Measurements from ENCODE around the gene GNS. TPM values are rescaled to one million over a fixed set of nuclear protein-coding genes. Genes with fewer than 3 reads are reported as not detected.
"Not testable (repeated sequence)": the region's sequence is repeated elsewhere in the genome, so short reads cannot be mapped to it uniquely, and the experiment has no call there.

The GNS gene
- total RNA-seq, result 100 to 1,000 TPM in 1 of 4 donors, 10 to 100 TPM in 3; 90.8 to 105 (median 96.9) TPM
- 33.6 TPM for polyA plus RNA-seq
- long read RNA-seq, donor 1, full-length matches to known transcripts, result 111 of 164 reads
- long read RNA-seq, donor 1, partial matches to known transcripts, result 13 of 164 reads
- long read RNA-seq, donor 1, other reads (novel, unspliced or antisense), result 40 of 164 reads
- long read RNA-seq, donor 2, full-length matches to known transcripts, result 33 of 57 reads
- long read RNA-seq, donor 2, partial matches to known transcripts, result 4 of 57 reads
- long read RNA-seq, donor 2, other reads (novel, unspliced or antisense), result 20 of 57 reads
- long read RNA-seq, donor 3, full-length matches to known transcripts, result 277 of 344 reads
- long read RNA-seq, donor 3, partial matches to known transcripts, result 58 of 344 reads
- long read RNA-seq, donor 3, other reads (novel, unspliced or antisense), result 9 of 344 reads
- long read RNA-seq, donor 4, full-length matches to known transcripts, result 47 of 76 reads
- long read RNA-seq, donor 4, partial matches to known transcripts, result 28 of 76 reads
- long read RNA-seq, donor 4, other reads (novel, unspliced or antisense), result 1 of 76 reads

GRCh38 chr12:64759035-64759894, at the start of gene GNS:
GNS (minus strand) TSS chr12:64759406; CDS start chr12:64759276, 130 bp downstream.
- Histone ChIP-seq H3K4me3 (ENCODE audit: low read length) (peak within 1 kb of the TSS; percentile 73), H3K4me1 (ENCODE audit: control insufficient read depth, insufficient read depth, low read length) (peaks cover 4% of the 10 kb centered on the region), H3K27me3 (ENCODE audit: control insufficient read depth, insufficient read depth) (no peaks in the 10 kb centered on the region), H3K9me3 (ENCODE audit: control insufficient read depth, low read length) (no peaks in the 10 kb centered on the region), H3K27ac (ENCODE audit: low read length) (peak within 1 kb of the TSS; percentile 67)
- intact Hi-C loops (cut with DNase I), result no loop called here
- DNase-seq, result peak; percentile 97 to 99 (median 98)
- under 1% methylated on average over 67 of the region's 67 CpGs for WGBS
- ATAC-seq, result peak; percentile 98

GRCh38 chr12:64808110-64808509, 48.9 kb upstream of the GNS start:
- no peak for ATAC-seq
- 35% methylated on average over 5 of the region's 5 CpGs for WGBS
- intact Hi-C loops (cut with DNase I), result loop anchor here in 1 of 4 donors (10.0 kb wide), 1 partner anchor 317 kb away; the partner anchor contains the start of gene WIF1

GRCh38 chr12:64806593-64807460, 47.6 kb upstream of the GNS start:
- Histone ChIP-seq H3K4me1 (ENCODE audit: control insufficient read depth, insufficient read depth, low read length) (no peaks in the 10 kb centered on the region), H3K9me3 (ENCODE audit: control insufficient read depth, low read length) (no peaks in the 10 kb centered on the region), H3K27me3 (ENCODE audit: control insufficient read depth, insufficient read depth) (no peaks in the 10 kb centered on the region), H3K4me3 (ENCODE audit: low read length) (no peak overlapping the region), H3K27ac (ENCODE audit: low read length) (no peak overlapping the region)
- DNase-seq (no peak), ATAC-seq (no peak)
- intact Hi-C loops (cut with DNase I), result loop anchor here in 1 of 4 donors (10.0 kb wide), 1 partner anchor 318 kb away; the partner anchor contains the start of gene WIF1
- 73% methylated on average over 7 of the region's 7 CpGs for WGBS

More at GRCh38 chr12:64808110-64808509, 48.9 kb upstream of the GNS start:
- Histone ChIP-seq H3K9me3 (ENCODE audit: control insufficient read depth, low read length) (no peaks in the 10 kb centered on the region), H3K4me3 (ENCODE audit: low read length) (no peak overlapping the region), H3K4me1 (ENCODE audit: control insufficient read depth, insufficient read depth, low read length) (no peaks in the 10 kb centered on the region), H3K27me3 (ENCODE audit: control insufficient read depth, insufficient read depth) (no peaks in the 10 kb centered on the region), H3K27ac (ENCODE audit: low read length) (no peak overlapping the region)
- no peak for DNase-seq

- H3K27ac ChIP-seq (ENCODE audit: low read length), result no peak overlapping the region
- H3K4me1 ChIP-seq (ENCODE audit: control insufficient read depth, insufficient read depth, low read length), result no peaks in the 10 kb centered on the region
- 83% methylated on average over 2 of the region's 2 CpGs for WGBS
- no peak for DNase-seq
- H3K4me3 ChIP-seq (ENCODE audit: low read length), result no peak overlapping the region
- no peaks in the 10 kb centered on the region for H3K27me3 ChIP-seq (ENCODE audit: control insufficient read depth, insufficient read depth)
- ATAC-seq, result no peak
- no peaks in the 10 kb centered on the region for H3K9me3 ChIP-seq (ENCODE audit: control insufficient read depth, low read length)
- intact Hi-C loops (cut with DNase I), result loop anchor here in 1 of 4 donors (10.0 kb wide), 1 partner anchor 319 kb away; the partner anchor contains the start of gene WIF1
Observed at GRCh38 chr12:64806173-64806572, 47.0 kb upstream of the GNS start.

- H3K4me3 ChIP-seq (ENCODE audit: low read length); H3K9me3 ChIP-seq (ENCODE audit: control insufficient read depth, low read length); H3K27ac ChIP-seq (ENCODE audit: low read length); H3K27me3 ChIP-seq (ENCODE audit: control insufficient read depth, insufficient read depth); H3K4me1 ChIP-seq (ENCODE audit: control insufficient read depth, insufficient read depth, low read length): not testable (repeated sequence)
- ATAC-seq (peak; percentile 60 to 72), DNase-seq (peak; percentile 32 to 77 (median 67))
- 36% methylated on average over 8 of the region's 8 CpGs for WGBS
- intact Hi-C loops (cut with DNase I), result loop anchor here in 1 of 4 donors (10.0 kb wide), 1 partner anchor 323 kb away; the partner anchor contains the start of gene WIF1
Observed at GRCh38 chr12:64802180-64802775, 43.1 kb upstream of the GNS start.

- intact Hi-C loops (cut with DNase I), result loop anchor here in 1 of 4 donors (10.0 kb wide), 1 partner anchor 323 kb away; the partner anchor contains the start of gene WIF1
- WGBS, result 84% methylated on average over 2 of the region's 2 CpGs
- Histone ChIP-seq H3K4me1 (ENCODE audit: control insufficient read depth, insufficient read depth, low read length) (no peaks in the 10 kb centered on the region), H3K9me3 (ENCODE audit: control insufficient read depth, low read length) (no peaks in the 10 kb centered on the region), H3K27ac (ENCODE audit: low read length) (no peak overlapping the region), H3K4me3 (ENCODE audit: low read length) (no peak overlapping the region), H3K27me3 (ENCODE audit: control insufficient read depth, insufficient read depth) (no peaks in the 10 kb centered on the region)
- ATAC-seq (no peak), DNase-seq (no peak)
Observed at GRCh38 chr12:64801381-64801780, 42.2 kb upstream of the GNS start.

- H3K27ac ChIP-seq (ENCODE audit: low read length), result no peak overlapping the region
Observed at GRCh38 chr12:64800640-64801039, 41.4 kb upstream of the GNS start.

GRCh38 chr12:64798165-64798564, 39.0 kb upstream of the GNS start:
- H3K27me3 ChIP-seq (ENCODE audit: control insufficient read depth, insufficient read depth), result no peaks in the 10 kb centered on the region
- H3K4me1 ChIP-seq (ENCODE audit: control insufficient read depth, insufficient read depth, low read length), result no peaks in the 10 kb centered on the region
- ATAC-seq (no peak), DNase-seq (no peak)
- no peaks in the 10 kb centered on the region for H3K9me3 ChIP-seq (ENCODE audit: control insufficient read depth, low read length)
- intact Hi-C loops (cut with DNase I), result loop anchor here in 2 of 4 donors (10.0 kb wide), 1 partner anchor 327 kb away; the partner anchor contains the start of gene WIF1 (in 2 of the 2)
- no peak overlapping the region for H3K4me3 ChIP-seq (ENCODE audit: low read length)
- no peak overlapping the region for H3K27ac ChIP-seq (ENCODE audit: low read length)

More at GRCh38 chr12:64800640-64801039, 41.4 kb upstream of the GNS start:
- H3K4me1 ChIP-seq (ENCODE audit: control insufficient read depth, insufficient read depth, low read length), result no peaks in the 10 kb centered on the region
- ATAC-seq (no peak), DNase-seq (no peak)
- WGBS, result 85% methylated on average over 5 of the region's 5 CpGs
- H3K27me3 ChIP-seq (ENCODE audit: control insufficient read depth, insufficient read depth), result no peaks in the 10 kb centered on the region
- intact Hi-C loops (cut with DNase I), result loop anchor here in 1 of 4 donors (10.0 kb wide), 1 partner anchor 324 kb away; the partner anchor contains the start of gene WIF1
- no peaks in the 10 kb centered on the region for H3K9me3 ChIP-seq (ENCODE audit: control insufficient read depth, low read length)
- no peak overlapping the region for H3K4me3 ChIP-seq (ENCODE audit: low read length)

- H3K27me3 ChIP-seq (ENCODE audit: control insufficient read depth, insufficient read depth), result no peaks in the 10 kb centered on the region
- 89% methylated on average over 1 of the region's 1 CpG for WGBS
- H3K4me3 ChIP-seq (ENCODE audit: low read length), result no peak overlapping the region
- ATAC-seq (no peak), DNase-seq (no peak)
- no peaks in the 10 kb centered on the region for H3K9me3 ChIP-seq (ENCODE audit: control insufficient read depth, low read length)
- H3K27ac ChIP-seq (ENCODE audit: low read length), result no peak overlapping the region
- H3K4me1 ChIP-seq (ENCODE audit: control insufficient read depth, insufficient read depth, low read length), result no peaks in the 10 kb centered on the region
- intact Hi-C loops (cut with DNase I), result loop anchor here in 2 of 4 donors (10.0 kb wide), 1 partner anchor 328 kb away; the partner anchor contains the start of gene WIF1 (in 2 of the 2)
Observed at GRCh38 chr12:64797156-64797555, 38.0 kb upstream of the GNS start.
